Caki2 (cell line): ENCODE data around the gene LPA. TPM values are rescaled to one million over a fixed set of nuclear protein-coding genes. Genes with fewer than 3 reads are reported as not detected.
"Not testable (repeated sequence)": the region's sequence is repeated elsewhere in the genome, so short reads cannot be mapped to it uniquely, and the experiment has no call there.

Experiments
- DNase-seq: peaks from one replicate; pipeline ENCODE4 v3.0.0-alpha.2; 2015; ENCODE audit warnings: low read depth
- in situ Hi-C: cut with HindIII; loops from 2 replicates; pipeline ENCODE4 v1.10.0; 2016; ENCODE audit warnings: low sequenced_read_pairs, low pct_unique_long_range_greater_than_20kb, mixed read lengths
- total RNA-seq: library from RNA; depleted of rRNA; stranded (reverse); fragments of >200 nt; shearing (Covaris generic); gene quantifications from 2 replicates; pipeline ENCODE4 v1.2.3, GENCODE V29; 2014; ENCODE audit warnings: low replicate concordance

LPA gene
- total RNA-seq, 1 experiment from 2014 or later, result not detected

GRCh38 chr6:160531826-160532225, 132.2 kb downstream of the LPA start:
- in situ Hi-C loops, result no loop called here
- no peak for DNase-seq

GRCh38 chr6:160529524-160529923, 134.6 kb downstream of the LPA start:
- in situ Hi-C loops, DNase-seq: not testable (repeated sequence)

GRCh38 chr6:160523223-160523622, 140.9 kb downstream of the LPA start:
- in situ Hi-C loops, result no loop called here
- no peak for DNase-seq

- in situ Hi-C loops, result no loop called here
- DNase-seq, result peak; percentile 79
These were observed 143.8 kb downstream of the LPA start for GRCh38 chr6:160520043-160520904.

GRCh38 chr6:160519603-160520042, 144.5 kb downstream of the LPA start:
- no peak for DNase-seq
- in situ Hi-C loops, result no loop called here

- DNase-seq, result no peak
- in situ Hi-C loops, result no loop called here
These were observed 144.9 kb downstream of the LPA start for GRCh38 chr6:160519133-160519532.

- DNase-seq, result no peak
- in situ Hi-C loops, result no loop called here
These were observed 150.2 kb downstream of the LPA start for GRCh38 chr6:160513836-160514235.

- DNase-seq, result no peak
- in situ Hi-C loops, result no loop called here
These were observed 153.0 kb downstream of the LPA start for GRCh38 chr6:160510976-160511617.

GRCh38 chr6:160510199-160510598, 153.9 kb downstream of the LPA start:
- in situ Hi-C loops, result no loop called here
- DNase-seq, result no peak

GRCh38 chr6:160509610-160510009, 154.5 kb downstream of the LPA start:
- in situ Hi-C loops, result no loop called here
- no peak for DNase-seq

GRCh38 chr6:160508599-160508998, 155.5 kb downstream of the LPA start:
- in situ Hi-C loops, result no loop called here
- DNase-seq, result no peak

GRCh38 chr6:160507420-160507819, 156.7 kb downstream of the LPA start:
- in situ Hi-C loops, result no loop called here
- no peak for DNase-seq

- no peak for DNase-seq
- in situ Hi-C loops, result no loop called here
These were observed 158.1 kb downstream of the LPA start for GRCh38 chr6:160505970-160506369.

- in situ Hi-C loops, result no loop called here
- no peak for DNase-seq
These were observed 163.4 kb downstream of the LPA start for GRCh38 chr6:160500639-160501038.

- in situ Hi-C loops, result no loop called here
These were observed 169.5 kb downstream of the LPA start for GRCh38 chr6:160494576-160494975.

GRCh38 chr6:160489091-160489490, 175.0 kb downstream of the LPA start:
- no peak for DNase-seq
- in situ Hi-C loops, result no loop called here

More at GRCh38 chr6:160494576-160494975, 169.5 kb downstream of the LPA start:
- DNase-seq, result no peak

GRCh38 chr6:160487116-160487515, 177.0 kb downstream of the LPA start:
- no peak for DNase-seq
- in situ Hi-C loops, result no loop called here
